ENCODE data around the gene TMEM161A. TPM values are rescaled to one million over a fixed set of nuclear protein-coding genes. Genes with fewer than 3 reads are reported as not detected.
A peak's percentile ranks its signal among the peaks of the same experiment; 100 is the strongest.
"Not testable (repeated sequence)": the region's sequence is repeated elsewhere in the genome, so short reads cannot be mapped to it uniquely, and the experiment has no call there.

TMEM161A gene
- total RNA-seq, 1 donor from 2014 or later, result 6.7 TPM

- no peak for DNase-seq (ENCODE audit: low spot score)
These were observed 17.4 kb upstream of the TMEM161A start for GRCh38 chr19:19155495-19156219.

- DNase-seq (ENCODE audit: low spot score), result no peak
These were observed 16.7 kb upstream of the TMEM161A start for GRCh38 chr19:19154768-19155494.

- DNase-seq (ENCODE audit: low spot score), result no peak
These were observed 14.5 kb upstream of the TMEM161A start for GRCh38 chr19:19152668-19153384.

- DNase-seq (ENCODE audit: low spot score), result no peak
These were observed 13.1 kb upstream of the TMEM161A start for GRCh38 chr19:19151418-19151817.

- no peak for DNase-seq (ENCODE audit: low spot score)
These were observed 11.2 kb upstream of the TMEM161A start for GRCh38 chr19:19149435-19149834.

GRCh38 chr19:19148504-19148903 is 10.2 kb upstream of the TMEM161A start:
- DNase-seq (ENCODE audit: low spot score), result not testable (repeated sequence)

DNA sequence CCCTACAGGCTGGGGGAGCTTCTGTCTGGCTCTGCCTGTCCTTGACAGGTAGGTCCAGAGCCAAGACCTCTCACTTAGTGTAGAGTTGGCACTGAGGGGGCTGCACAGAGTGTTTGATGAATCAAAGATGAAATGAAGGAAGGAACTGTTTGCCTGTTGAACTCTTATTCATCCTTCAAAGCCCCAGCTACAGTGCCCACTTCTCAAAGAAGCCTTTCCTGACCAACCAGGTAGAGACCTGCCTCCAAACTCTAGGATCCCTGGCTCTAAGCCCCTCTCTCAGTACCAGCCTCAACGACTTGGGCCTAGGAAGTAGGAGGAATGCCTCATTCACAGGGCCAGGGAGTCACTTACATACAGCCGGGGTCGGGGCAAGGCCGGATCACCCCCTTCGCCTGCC is 9.1 kb upstream of the TMEM161A start:
- no peak for DNase-seq (ENCODE audit: low spot score)

- DNase-seq (ENCODE audit: low spot score), result no peak
These were observed 8.6 kb upstream of the TMEM161A start for GRCh38 chr19:19146865-19147264.

DNA sequence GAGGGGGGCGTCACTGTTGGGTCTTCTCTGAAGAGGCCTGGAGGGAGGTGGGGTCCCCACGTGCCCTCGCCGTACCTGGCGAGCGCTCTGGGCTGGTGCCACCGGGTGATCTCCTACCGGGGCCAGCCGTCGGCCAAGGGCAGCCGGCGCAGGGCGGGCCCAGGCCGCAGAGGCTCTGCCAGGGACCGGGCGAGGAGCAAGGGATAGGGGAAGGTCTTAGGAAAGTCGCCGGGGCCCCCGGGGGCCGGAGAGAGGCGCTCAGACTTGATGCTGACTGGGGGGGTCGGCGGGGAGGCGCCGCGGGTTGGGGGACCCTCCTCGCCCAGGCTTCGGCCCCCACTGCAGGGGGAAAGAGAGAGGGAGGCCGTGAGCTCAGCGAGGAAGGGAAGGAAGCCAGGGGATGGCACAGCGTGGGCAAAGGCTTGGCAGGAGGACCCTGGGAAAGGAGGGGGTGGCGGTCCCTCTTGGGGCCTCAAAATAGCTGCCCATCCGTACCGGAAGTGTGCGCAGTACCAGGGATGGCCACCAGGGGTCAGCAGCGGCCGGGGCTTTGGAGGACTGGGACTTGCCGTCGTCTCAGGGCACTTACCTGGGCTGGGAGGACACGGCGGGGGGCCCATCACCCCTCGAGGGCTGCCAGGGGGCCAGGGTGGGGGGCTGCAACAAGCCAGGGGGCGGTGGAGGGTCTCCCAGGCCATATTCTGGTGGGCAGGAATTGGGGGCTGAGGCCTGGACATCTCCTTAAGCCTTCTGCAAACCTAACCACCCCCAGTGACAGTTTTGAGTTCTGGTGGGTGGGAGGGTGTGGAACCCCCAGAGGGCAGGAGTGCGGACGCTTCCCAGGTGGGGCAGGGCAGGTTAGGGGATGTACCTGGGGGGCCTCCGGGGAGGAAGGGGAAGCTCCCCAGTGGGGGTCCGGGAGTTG is 7.7 kb upstream of the TMEM161A start:
- peak; percentile 61 for DNase-seq (ENCODE audit: low spot score)

DNA sequence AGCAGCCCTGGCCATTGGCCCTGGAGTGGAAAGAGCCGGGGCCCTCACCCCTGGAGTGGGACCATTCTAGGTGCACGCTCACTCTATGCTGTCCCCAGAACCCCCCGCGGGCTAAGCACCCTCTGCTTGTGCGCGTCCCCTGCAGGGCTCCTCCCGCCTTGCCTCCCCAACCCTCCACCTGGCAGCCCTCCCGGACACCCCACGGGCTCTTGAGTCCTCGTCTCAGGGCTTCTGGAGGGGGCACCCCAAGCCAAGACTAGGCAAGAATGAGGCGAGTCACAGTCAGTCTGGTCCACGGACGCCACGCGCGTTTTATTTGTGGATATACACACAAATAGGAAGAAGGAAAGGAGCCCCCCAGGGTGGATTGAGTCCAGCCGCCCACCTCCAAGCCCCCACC is 7.0 kb upstream of the TMEM161A start:
- no peak for DNase-seq (ENCODE audit: low spot score)

DNA sequence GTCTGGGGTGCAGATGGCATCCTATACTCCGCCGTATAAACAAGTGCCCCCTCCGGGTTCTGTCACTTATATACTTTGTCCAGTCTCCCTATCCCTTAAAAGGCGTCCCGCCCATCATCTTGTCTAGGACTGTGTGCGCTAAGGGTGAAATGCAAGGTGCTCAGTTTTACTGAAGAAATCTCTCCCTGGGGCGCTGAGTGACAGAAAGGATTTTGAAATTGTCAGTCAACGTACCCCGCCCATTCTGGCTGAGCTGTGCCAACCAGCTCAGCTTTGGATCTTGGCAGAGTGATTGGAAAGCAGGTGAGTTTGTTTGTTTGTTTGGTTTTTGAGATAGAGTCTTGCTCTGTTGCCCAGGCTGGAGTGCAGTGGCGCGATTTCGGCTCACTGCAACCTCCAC is 4.1 kb upstream of the TMEM161A start:
- DNase-seq (ENCODE audit: low spot score), result no peak

GRCh38 chr19:19140476-19140875 is 2.2 kb upstream of the TMEM161A start:
- no peak for DNase-seq (ENCODE audit: low spot score)

GRCh38 chr19:19139876-19140229 is 1.6 kb upstream of the TMEM161A start:
- no peak for DNase-seq (ENCODE audit: low spot score)

DNA sequence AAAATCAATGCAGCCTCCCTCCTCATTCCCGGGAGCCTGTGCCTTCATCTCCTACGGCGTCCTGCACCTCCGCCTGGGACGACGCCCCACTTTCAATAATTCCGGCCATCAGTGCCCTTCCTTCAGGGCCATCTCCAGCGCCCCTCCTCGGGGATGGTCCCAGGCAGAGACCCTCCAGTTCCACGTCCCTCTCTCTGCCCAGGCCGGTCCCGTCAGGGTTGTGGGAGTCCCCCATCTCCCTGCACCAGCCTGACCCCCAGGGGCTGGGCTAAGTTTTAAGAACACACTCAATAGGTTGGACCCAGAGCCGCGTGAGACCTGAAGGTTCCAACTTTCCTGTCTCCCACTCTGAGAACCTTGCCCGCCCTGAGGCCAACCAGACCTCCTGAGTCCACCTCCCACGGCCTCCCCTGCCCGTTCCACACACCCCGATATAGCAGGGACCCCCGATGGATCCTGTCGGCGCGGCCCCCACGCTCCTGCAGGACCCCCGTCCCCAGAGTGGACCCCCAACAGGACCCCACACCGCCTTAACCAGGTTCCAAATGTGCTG is 646 bp downstream of the TMEM161A start:
- DNase-seq (ENCODE audit: low spot score), result no peak

GRCh38 chr19:19135713-19136112 is 2.6 kb downstream of the TMEM161A start:
- not testable (repeated sequence) for DNase-seq (ENCODE audit: low spot score)

DNA sequence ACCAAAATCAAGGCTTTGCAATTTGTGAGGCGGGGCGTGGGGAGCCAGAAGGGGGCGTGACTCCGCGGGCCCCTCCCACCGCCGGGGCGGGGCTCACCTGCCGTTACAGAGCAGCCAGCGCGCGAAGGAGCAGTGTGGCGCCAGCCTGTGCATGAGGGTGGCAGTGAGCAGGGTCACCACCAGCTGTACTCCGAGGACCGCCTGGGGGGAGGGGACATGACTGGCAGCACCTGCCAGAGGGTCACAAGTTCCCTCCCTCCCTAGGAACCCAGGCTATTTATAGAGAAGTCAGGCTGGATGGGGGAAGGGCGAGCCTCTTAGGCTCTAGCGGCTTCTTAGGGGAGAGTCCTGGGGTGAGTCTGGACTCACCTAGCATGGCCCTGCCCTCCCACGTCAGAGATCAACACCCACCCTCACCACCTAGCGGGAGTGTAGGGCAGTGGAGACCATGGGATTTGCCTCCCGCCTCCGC is 3.6 kb downstream of the TMEM161A start:
- DNase-seq (ENCODE audit: low spot score), result no peak

DNA sequence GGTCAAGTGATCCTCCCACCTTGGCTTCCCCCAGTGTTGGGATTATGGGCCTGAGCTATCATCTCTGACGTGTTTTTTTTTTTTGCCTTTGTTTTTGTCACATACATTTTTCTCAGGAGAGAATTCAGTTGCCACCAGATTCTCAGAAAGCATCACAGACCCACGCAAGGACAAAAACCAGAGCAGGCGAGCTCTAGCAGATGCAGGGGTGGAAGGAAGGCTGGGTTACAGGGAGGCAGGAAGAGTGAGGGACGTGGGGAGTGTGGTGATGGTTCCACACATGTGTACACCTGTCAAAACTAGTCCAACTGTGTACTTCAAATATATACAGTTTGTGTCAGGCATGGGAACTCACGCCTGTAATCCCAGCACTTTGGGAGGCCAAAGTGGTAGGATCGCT is 4.3 kb downstream of the TMEM161A start:
- DNase-seq (ENCODE audit: low spot score), result no peak

GRCh38 chr19:19132912-19133311 is 5.4 kb downstream of the TMEM161A start:
- DNase-seq (ENCODE audit: low spot score), result no peak

DNA sequence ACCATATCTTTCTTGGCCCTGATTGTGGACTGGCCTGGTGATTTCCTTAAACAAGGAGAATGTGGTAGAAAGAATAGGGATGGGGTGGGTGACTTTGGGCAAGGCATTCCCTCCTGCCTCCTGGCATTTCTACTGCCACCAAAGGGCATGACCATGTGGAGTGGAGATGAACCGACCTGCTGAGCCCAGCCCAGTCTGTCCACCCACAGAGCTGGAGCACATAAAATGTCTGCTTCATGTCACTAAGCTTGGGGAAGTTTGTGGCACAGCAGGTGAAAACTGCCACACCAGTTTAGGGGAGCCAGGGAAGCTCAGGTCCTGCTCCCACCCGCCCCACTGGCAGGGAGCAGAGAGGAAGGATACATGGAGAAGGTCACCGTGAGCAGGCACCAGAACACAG is 6.3 kb downstream of the TMEM161A start:
- DNase-seq (ENCODE audit: low spot score), result no peak

- DNase-seq (ENCODE audit: low spot score), result no peak
These were observed 12.2 kb downstream of the TMEM161A start for GRCh38 chr19:19126102-19126501.

- DNase-seq (ENCODE audit: low spot score), result no peak
These were observed 14.9 kb downstream of the TMEM161A start for GRCh38 chr19:19123386-19123785.

Data from umbilical cord (tissue), 2 donors.